K562 (cell line): Measurements from ENCODE around the gene ANKRD27. TPM values are rescaled to one million over a fixed set of nuclear protein-coding genes. Genes with fewer than 3 reads are reported as not detected.

Source experiments
- ATAC-seq: fragments of 200-7000 bp; cut with Tn5 transposase; 3 replicates; pipeline ENCODE4 v1.9.1; 2020; ENCODE audit warnings: moderate library complexity
- BruUV-seq: library from RNA; stranded (reverse); fragments of 400-500 nt; replicated peaks from 2 replicates; lab custom pipeline; 2021; lab: Mats Ljungman, UMichigan
- CTCF ChIA-PET: fragments of 300-600 bp; formaldehyde crosslinking; extraction: SDS; loops from one replicate; lab custom pipeline; 2021; ENCODE audit warnings: low intra/inter-chr PET ratio; lab: Yijun Ruan, JAX
- POLR2A ChIA-PET: fragments of 300-600, 350-650 bp; sonication (Branson Sonifier 250); formaldehyde crosslinking; extraction: SDS; loops from one replicate; lab custom pipeline; 2021; ENCODE audit warnings: antibody characterized with exemption, inconsistent platforms; lab: Yijun Ruan, JAX
- DNase-seq, 4 experiments: peaks; one replicate each; pipeline versions ENCODE4 v3.0.0 to v3.0.0-alpha.2; 2011 to 2018; ENCODE audit warnings: low spot score in 3 of 4, mixed read lengths in 3 of 4; ENCODE audit errors: extremely low read depth in 1 of 4
- FAIRE-seq: peaks from 2 replicates; lab custom pipeline; 2011; peaks lifted over from hg19 to GRCh38; lab: Jason Lieb, UNC
- H2AFZ ChIP-seq: 2 replicates; pipeline ENCODE4 v1.6.0; 2011; ENCODE audit warnings: low read depth, low read length, control low read depth, inconsistent platforms
- H3K27ac ChIP-seq: fragments of 200-600 bp; 3 replicates; pipeline ENCODE4 v1.8.0; 2011; ENCODE audit warnings: low read depth, mild to moderate bottlenecking, control low read depth, inconsistent platforms, low read length, moderate library complexity, mixed read lengths; ENCODE audit errors: extremely low read depth
- H3K27me3 ChIP-seq, 2 experiments: fragments of 300-600 bp in 1 of 2; 2 replicates in 1 of 2; 3 replicates in 1 of 2; pipeline versions ENCODE4 v1.6.0 to v1.8.0; 2011; ENCODE audit warnings: inconsistent platforms in 2 of 2, low read length in 2 of 2, mild to moderate bottlenecking in 1 of 2, mixed read lengths in 1 of 2, moderate library complexity in 1 of 2; ENCODE audit not compliant: control insufficient read depth in 2 of 2, insufficient read depth in 2 of 2
- H3K36me3 ChIP-seq: fragments of 300-600 bp; 3 replicates; pipeline ENCODE4 v1.8.0; 2011; ENCODE audit warnings: mild to moderate bottlenecking, low read length, inconsistent platforms; ENCODE audit not compliant: control insufficient read depth, insufficient read depth
- H3K4me1 ChIP-seq, 2 experiments: fragments of 200-600 bp in 1 of 2; replicated peaks in 1 of 2; 2 replicates in 1 of 2; 3 replicates in 1 of 2; pipeline versions ENCODE4 v1.5.1 to v1.8.0; 2011; ENCODE audit warnings: inconsistent platforms in 2 of 2, low read length in 2 of 2, mild to moderate bottlenecking in 1 of 2, mixed read lengths in 1 of 2, moderate library complexity in 1 of 2; ENCODE audit not compliant: control insufficient read depth in 2 of 2, insufficient read depth in 2 of 2
- H3K4me2 ChIP-seq: 2 replicates; pipeline ENCODE4 v1.6.1; 2011; ENCODE audit warnings: low read length, control low read depth, inconsistent platforms, mixed read lengths; ENCODE audit not compliant: insufficient read depth
- H3K4me3 ChIP-seq: fragments of 200-600 bp; sonication (generic), shearing (Covaris generic); 2 replicates; pipeline ENCODE4 v1.5.1; 2016; ENCODE audit warnings: control low read depth, inconsistent platforms
- H3K79me2 ChIP-seq: fragments of 200-600 bp; 3 replicates; pipeline ENCODE4 v1.8.0; 2011; ENCODE audit warnings: low read length, inconsistent platforms; ENCODE audit not compliant: control insufficient read depth, insufficient read depth
- H3K9ac ChIP-seq, 2 experiments: 2 replicates each; pipeline versions ENCODE4 v1.6.0 to v1.6.1; 2011; ENCODE audit warnings: low read depth in 2 of 2, low read length in 2 of 2, control low read depth in 1 of 2, inconsistent platforms in 1 of 2, mild to moderate bottlenecking in 1 of 2, mixed read lengths in 1 of 2; ENCODE audit not compliant: insufficient read depth in 1 of 2
- H3K9me1 ChIP-seq: one replicate; pipeline ENCODE4 v1.6.0; 2011; ENCODE audit warnings: inconsistent platforms, mild to moderate bottlenecking, low read length, moderate library complexity; ENCODE audit not compliant: control insufficient read depth, insufficient read depth
- H3K9me3 ChIP-seq: replicated peaks from 2 replicates; pipeline ENCODE4 v1.5.1; 2011; ENCODE audit warnings: low read depth, low read length, inconsistent platforms; ENCODE audit not compliant: control insufficient read depth, insufficient read depth
- H4K20me1 ChIP-seq: replicated peaks from 2 replicates; pipeline ENCODE4 v1.6.1; 2011; ENCODE audit warnings: low read length, inconsistent platforms, mixed read lengths; ENCODE audit not compliant: control insufficient read depth, insufficient read depth
- GTF2A2 ChIP-seq: IDR thresholded peaks from 2 replicates; pipeline ENCODE4 v1.6.1; 2016; ENCODE audit warnings: mild to moderate bottlenecking, missing genetic modification characterization, missing compliant biosample characterization
- HDAC2 ChIP-seq: fragments of 450-650 bp; IDR thresholded peaks from 2 replicates; pipeline ENCODE4 v1.6.1; 2016; ENCODE audit warnings: mild to moderate bottlenecking
- HSF4 ChIP-seq: fragments of 250-450 bp; sonication (Bioruptor Pico); IDR thresholded peaks from 2 replicates; pipeline ENCODE4 v2.1.2; 2022; ENCODE audit warnings: mild to moderate bottlenecking, moderate library complexity, borderline replicate concordance
- MAX ChIP-seq: sonication (generic); formaldehyde crosslinking; IDR thresholded peaks from 2 replicates; pipeline ENCODE4 v1.9.0; 2022; ENCODE audit warnings: mild to moderate bottlenecking, missing genetic modification reagents
- RFX7 ChIP-seq: fragments of 250-450 bp; sonication (Bioruptor Pico); IDR thresholded peaks from 2 replicates; pipeline ENCODE4 v1.5.1; 2021; ENCODE audit warnings: mild to moderate bottlenecking
- SP2 ChIP-seq: IDR thresholded peaks from 2 replicates; pipeline ENCODE4 v1.6.1; 2011; ENCODE audit warnings: mild to moderate bottlenecking, low read depth, low read length, moderate library complexity; ENCODE audit not compliant: poor library complexity, severe bottlenecking; ENCODE audit errors: extremely low read depth
- STAT6 ChIP-seq: sonication (generic); formaldehyde crosslinking; IDR thresholded peaks from 2 replicates; pipeline ENCODE4 v1.8.1; 2023; ENCODE audit warnings: mild to moderate bottlenecking, missing genetic modification reagents
- TBP ChIP-seq: optimal IDR thresholded peaks from 2 replicates; pipeline ENCODE3; 2011; ENCODE audit warnings: low read depth, low read length, improper control_type of control experiment
- ZNF407 ChIP-seq: fragments of 450-650 bp; IDR thresholded peaks from 2 replicates; pipeline ENCODE4 v1.6.1; 2016; ENCODE audit warnings: low read depth
- WGBS: fragments of 100-300 bp; shearing (Covaris generic); methylation state at CpG from one replicate; pipeline ENCODE4 v1.1.6; 2016; ENCODE audit warnings: low coverage, mixed read lengths; ENCODE audit not compliant: insufficient coverage; ENCODE audit errors: missing lambda C conversion rate; 5-methylcytosine and 5-hydroxymethylcytosine counted together
- in situ Hi-C: fragments of 300-500 bp; cut with MboI; formaldehyde crosslinking; loops from 4 replicates; pipeline ENCODE4 v1.15.0; 2018; ENCODE audit warnings: inconsistent platforms, mixed read lengths
- intact Hi-C: fragments of 100-400 bp; cut with micrococcal nuclease; formaldehyde crosslinking; loops from 2 replicates; pipeline ENCODE4 v1.14.2; 2022
- polyA plus RNA-seq, 8 experiments: library from polyadenylated mRNA; depleted of rRNA in 4 of 8; stranded (reverse) in 5 of 8; unstranded in 3 of 8; fragments of >200 nt; fragmentation: Nextera tagmentation in 2 of 8; fragmentation: Illumina TruSeq in 1 of 8; extraction: Ambion mirVana in 2 of 8; extraction: Trizol in 1 of 8; gene quantifications; 2 replicates each; pipeline versions ENCODE4 v1.2.1 to v1.2.3, GENCODE V29; 2011 to 2014; ENCODE audit warnings: inconsistent platforms in 1 of 8, missing spikeins in 1 of 8
- total RNA-seq, 7 experiments: library from RNA; depleted of rRNA in 6 of 7; stranded (reverse); fragments of >200 nt in 6 of 7; fragmentation: Illumina TruSeq in 2 of 7; extraction: Trizol in 2 of 7; gene quantifications; 2 replicates each; pipeline versions ENCODE4 v1.2.1 to v1.2.3, GENCODE V29; 2011 to 2021; ENCODE audit warnings: low replicate concordance in 1 of 7

The ANKRD27 gene
- total and polyA plus RNA-seq, 9 of the 15 experiments (the other 6 are each of a cell fraction or from before 2014, with no cell fraction given), result 5.3 to 71.3 (median 54.2) TPM

- H3K9me1 ChIP-seq, result no peaks in the 10 kb centered on the region
- DNase-seq, result no peak
- ChIA-PET POLR2A (no interaction called here), CTCF (no interaction called here)
- BruUV-seq, result no TSS peak
- no peak overlapping the region for H3K4me2 ChIP-seq
- ATAC-seq, result no peak
- TF ChIP-seq HDAC2 (no peak), SP2 (no peak), HSF4 (CRISPR knock-in tag) (no peak), STAT6 (CRISPR knock-in tag) (no peak), RFX7 (CRISPR knock-in tag) (no peak), ZNF407 (no peak), GTF2A2 (tag) (no peak), TBP (no peak), MAX (CRISPR knock-in tag) (no peak)
- H3K27me3 ChIP-seq, result no peaks in the 10 kb centered on the region
- H2AFZ ChIP-seq, result no peak overlapping the region
- H3K4me3 ChIP-seq, result no peak overlapping the region
- 0 out of 2 replicates have a peak, but pooled peaks cover 4% of the 10 kb centered on the region for H4K20me1 ChIP-seq
- H3K36me3 ChIP-seq, result peaks cover 81% of the 10 kb centered on the region; the same call in 2 of the 3 replicates
- H3K9ac ChIP-seq, result no peak overlapping the region
- intact Hi-C loops (no loop called here), in situ Hi-C loops (no loop called here)
- no peak for FAIRE-seq
- H3K79me2 ChIP-seq, result peaks cover 5% of the 10 kb centered on the region; the same call in 1 of the 3 replicates
- whole genome bisulfite sequencing, result 93% methylated on average over 8 of the region's 8 CpGs
- no peaks in the 10 kb centered on the region for H3K4me1 ChIP-seq
- H3K9me3 ChIP-seq, result no peaks in the 10 kb centered on the region
- no peak overlapping the region for H3K27ac ChIP-seq
Observed at GRCh38 chr19:32647361-32647760, 27.6 kb downstream of the ANKRD27 start.
